HG03469 (cell line): ENCODE data around the gene PARVG.
"Not testable (repeated sequence)": the region's sequence is repeated elsewhere in the genome, so short reads cannot be mapped to it uniquely, and the experiment has no call there.

ENCODE experiments used
- ATAC-seq: cut with Tn5 transposase; IDR thresholded peaks from one replicate; pipeline ENCODE4 v1.9.1; 2021; ENCODE audit warnings: mild to moderate bottlenecking, moderate library complexity, moderate number of reproducible peaks; ENCODE audit not compliant: unreplicated experiment

Gene PARVG

DNA sequence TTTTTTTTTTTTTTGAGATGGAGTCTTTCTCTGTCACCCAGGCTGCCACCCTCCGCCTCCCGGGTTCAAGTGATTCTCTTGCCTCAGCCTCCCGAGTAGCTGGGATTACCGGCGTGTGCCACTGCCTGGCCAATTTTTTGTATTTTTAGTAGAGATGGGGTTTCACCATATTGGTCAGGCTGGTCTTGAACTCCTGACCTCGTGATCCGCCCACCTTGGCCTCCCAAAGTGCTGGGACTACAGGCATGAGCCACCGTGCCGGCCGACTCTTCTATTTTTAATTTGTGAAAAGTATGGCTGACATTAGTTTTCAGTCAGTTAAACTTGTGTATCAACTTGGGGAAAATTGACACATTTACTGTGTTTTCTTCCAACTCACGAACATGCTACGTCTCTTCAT is 53.6 kb downstream of the PARVG start:
- ATAC-seq: not testable (repeated sequence)

DNA sequence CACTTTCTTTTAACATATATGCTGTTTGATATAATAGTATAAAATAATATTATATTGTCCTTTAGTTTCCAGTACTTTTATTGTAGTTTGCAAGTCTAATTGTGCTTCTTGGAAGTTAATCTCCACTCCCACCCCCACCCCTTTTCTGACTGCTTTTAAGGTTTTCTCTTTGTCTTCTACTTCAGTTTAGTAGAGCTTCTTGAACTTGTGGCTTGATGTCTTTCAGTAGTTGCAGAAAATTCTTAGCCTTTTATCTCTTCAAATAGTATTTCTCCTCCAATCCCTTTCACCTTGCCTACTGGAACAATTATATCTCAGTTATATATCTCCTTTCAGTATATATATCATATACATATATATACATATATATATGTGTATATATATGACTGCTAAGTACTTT is 56.6 kb downstream of the PARVG start:
- no peak for ATAC-seq

DNA sequence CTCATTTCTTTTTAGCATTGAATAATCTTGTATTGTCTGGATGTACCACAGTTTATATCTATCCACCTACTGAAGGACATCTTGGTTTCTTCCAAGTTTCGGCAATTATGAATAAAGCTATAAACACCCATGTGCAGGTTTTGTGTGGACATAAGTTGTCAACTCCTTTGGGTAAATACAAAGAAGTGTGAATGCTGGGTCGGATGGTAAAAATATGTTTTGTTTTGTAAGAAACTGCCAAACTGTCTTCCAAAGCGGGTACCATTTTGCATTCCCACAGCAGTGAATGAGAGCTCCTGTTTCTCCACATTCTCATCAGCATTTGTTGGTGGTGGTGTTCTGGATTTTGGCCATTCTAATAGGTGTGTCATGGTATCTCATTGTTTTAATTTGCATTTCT is 60.4 kb downstream of the PARVG start:
- not testable (repeated sequence) for ATAC-seq

DNA sequence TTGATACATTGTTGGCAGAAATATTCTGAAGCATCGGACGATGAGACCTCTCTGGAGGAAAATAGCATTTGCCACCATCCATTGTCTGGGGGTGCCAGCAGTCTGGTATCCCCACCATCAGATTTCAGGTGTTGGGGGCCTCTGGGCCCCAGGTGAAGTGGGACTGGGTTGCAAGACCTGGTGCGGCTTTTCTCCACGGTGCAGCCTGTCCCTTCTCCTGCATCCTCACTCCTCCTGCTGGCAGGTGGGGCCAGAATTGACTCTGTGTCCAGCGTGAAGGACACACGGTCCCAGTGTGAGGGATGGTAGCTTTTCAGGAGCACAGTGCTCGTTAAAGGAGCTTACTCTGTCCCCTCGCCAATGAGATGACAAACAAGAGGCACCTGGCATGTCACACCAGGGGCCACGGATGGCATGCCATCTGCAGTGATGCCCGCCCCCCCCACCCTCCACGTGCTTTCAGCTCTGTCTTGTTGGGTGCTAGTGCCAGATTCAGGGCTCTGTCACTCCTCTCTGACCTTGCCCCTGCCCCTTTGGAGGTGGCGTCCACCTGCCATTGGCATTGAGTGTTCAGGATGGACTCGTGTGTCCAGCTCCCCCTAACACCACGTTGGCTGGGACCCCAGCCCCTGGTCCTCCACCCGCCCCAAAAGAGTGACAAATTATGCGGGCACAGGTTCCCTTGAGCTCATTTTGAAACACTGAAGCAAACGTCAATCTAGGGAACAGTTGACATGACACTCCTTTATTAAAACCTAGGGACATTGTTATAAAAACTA is 62.4 kb downstream of the PARVG start:
- no peak for ATAC-seq

DNA sequence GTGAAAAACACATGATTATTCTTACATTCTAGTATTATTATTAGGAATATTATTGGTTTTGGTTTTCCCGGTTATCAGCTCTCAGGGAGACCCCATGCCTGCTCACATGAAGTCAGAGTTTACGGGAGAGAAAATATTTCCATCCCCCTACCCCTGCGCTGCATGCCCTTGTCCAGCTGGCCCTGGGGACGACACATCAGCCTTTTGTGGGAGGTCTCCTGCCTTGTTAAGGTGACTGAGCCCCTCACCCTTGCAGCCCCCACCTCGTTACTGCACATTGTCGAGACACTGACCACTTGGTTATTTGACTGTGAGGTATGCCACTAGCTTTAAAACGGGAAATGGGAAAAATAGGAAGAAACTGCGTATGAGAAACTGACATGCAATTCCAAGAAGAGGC is 63.0 kb downstream of the PARVG start:
- no peak for ATAC-seq

DNA sequence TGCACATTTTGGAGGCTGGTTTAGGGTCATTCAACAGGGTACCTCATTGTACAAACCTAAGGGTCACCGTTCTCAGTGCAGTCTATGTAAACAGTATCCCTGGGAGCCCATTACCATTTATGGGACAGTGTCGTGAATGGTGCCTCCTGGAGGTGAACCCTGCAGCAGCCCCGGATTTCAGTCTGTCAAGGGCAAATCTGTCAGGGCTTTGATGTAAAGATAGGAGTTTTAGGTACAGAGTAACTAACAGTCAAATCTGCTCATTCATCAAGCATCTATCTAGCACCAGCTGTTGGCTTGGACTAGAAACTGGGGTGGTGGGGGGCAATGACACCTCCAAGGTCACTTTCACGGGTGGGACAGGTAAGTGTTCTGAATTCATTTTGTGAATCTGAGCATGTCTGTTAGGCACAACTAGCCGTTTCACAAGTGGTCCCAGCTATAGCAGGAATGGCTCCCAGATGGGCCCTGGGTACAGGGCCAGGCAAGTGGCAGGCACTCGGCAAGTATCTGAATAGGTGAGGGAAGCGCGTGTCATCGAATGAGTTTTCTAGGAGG is 63.6 kb downstream of the PARVG start:
- no peak for ATAC-seq

DNA sequence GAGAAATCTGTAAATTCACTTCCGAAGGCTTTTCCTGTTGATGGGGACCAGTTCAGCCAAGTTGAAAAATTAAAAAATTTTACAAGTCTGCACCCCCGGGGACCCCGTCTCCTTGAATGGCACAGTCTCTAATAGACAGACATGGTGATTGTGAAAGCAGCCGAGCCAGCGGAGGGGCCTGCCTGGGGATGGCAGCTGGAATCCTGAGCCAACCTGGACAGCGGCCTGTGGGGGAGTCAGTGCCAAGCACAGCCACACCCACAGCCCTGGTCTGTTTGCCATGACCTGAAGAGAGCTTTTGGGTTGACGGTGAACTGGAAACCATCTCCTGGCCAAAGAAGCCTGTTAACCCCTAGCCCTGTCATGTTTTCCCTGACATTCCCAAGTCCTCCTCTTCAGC is 64.7 kb downstream of the PARVG start:
- no peak for ATAC-seq

DNA sequence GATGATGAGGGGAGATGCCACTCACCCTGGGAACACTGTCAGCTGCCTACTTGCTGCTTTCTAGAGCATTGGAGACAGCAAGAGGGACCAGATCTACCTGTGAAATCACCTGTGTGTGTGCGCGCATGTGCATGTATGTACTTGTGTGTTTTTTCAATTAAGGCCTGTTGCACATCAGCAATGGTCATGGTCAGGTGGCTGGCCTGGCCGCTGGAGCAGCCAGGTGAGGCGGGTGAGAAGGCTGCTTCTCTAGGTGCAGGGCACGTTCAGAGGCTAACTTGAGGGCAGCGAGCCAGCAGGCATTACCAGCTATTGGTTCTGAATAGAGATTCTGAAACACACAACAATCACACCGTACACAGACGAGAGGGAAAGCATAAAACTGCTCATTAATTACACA is 65.1 kb downstream of the PARVG start:
- ATAC-seq: no peak

DNA sequence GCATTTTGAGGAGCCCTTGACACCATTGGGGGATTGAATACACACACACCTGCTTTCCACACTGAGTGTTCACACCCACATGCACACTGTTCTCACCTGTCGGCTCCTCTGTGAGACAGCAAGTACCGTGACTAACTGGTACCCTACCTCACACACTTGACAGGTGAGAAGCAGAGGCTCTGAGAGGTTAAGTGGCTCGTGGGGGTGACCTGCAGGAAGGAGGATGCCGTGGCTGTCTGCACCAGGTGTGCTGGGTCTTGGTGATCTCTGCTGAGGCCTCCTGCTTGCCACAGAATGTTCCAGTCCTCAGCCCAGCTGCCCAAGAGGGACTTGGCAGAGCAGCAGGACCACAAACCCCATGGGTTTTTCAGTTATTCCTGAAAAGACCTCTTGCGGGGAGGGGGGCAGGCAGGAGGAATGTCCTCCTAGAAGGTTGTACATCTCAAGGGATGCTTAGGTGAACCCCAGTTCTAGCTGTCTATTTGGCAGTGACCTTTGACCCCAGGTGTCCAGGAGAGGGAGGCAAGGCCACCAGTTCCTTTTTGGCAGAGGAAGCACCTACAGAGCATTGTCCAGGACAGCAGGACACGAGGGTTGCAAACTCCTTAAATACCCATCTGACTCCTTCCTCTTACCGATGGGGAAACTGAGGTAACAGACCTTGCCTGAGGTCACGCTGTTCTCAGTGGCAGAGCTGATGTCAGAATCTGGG is 66.0 kb downstream of the PARVG start:
- no peak for ATAC-seq

DNA sequence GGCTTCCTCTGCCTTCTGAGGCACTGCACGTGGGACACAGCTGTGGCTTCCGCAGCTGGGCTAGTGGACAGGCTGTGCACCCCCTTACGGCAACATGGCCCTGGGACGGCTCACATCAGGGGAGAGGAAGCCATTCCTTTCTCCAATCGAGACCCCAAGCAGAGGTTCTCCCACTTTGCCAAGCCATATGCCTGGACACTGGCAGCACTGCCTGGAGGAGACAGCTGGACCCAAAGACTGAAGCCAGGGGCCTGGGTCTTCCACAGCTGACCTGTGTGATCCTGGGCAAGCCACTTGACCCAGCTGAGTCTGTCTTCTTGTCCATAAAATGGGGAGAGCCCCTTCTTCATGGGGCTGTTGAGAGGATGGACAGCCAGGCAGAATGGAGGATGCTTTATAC is 66.6 kb downstream of the PARVG start:
- no peak for ATAC-seq

DNA sequence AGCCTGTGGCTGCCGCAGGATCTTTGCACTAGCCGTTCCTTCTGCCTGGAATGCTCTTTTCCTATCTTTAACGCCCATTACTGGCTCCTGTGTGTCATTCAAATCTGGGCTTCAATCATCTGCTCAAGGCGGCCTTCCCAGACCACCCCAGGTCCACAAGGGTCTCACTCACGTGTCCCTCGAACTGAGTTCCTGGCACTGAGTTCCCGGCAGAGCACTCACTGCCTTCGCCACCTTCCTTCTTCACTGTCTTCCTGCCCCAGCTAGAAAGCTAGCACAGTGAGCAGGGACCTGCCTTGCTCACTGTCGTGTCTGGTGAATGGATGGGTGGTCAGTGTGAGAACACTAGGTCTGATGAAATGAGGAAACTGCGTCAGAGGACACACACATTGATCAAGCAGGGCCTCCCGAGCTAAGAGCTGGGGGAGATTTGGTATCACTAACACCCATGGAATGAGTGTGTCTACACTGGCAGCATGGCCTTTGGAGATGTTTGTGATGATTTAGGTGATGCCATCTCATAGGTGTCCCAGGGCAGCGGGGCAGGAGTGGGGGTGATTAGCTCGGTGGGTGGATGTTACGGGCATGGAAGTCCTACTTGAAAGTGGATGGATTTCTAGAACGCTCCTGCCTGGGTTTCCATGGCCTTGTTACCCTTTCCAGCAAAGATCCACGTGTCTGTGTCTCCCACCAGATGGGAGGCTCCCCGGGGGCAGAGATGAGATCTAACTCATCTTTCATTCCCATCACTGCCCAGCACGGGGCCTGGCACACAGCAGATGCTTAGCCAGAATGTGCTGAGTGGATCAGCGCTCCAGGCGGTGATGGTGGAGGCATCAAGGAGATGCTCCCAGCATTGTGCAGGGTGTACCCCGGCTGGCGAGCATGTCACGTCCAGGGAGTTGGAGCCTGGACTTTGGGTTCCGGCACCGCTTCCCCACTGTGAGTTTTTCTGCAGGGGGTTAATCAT is 67.5 kb downstream of the PARVG start:
- no peak for ATAC-seq

DNA sequence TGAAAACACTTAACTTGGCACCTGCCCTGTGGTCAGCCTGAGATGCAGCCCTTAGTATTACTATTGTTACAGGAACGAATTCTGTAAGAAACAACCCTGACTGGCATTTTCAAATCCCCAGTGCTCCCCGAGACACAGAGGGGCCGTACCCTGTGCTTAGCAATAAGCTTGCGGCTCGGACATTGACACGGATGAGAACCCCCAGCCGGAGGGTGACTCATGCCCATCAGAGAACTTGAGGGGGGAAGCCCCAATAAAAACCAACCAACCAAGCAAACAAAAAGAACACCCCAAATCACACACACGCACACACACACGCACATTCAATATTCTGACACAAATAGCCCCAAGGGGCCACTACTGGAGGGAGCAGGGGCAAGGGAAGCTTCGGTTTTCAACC is 68.2 kb downstream of the PARVG start:
- ATAC-seq: no peak

DNA sequence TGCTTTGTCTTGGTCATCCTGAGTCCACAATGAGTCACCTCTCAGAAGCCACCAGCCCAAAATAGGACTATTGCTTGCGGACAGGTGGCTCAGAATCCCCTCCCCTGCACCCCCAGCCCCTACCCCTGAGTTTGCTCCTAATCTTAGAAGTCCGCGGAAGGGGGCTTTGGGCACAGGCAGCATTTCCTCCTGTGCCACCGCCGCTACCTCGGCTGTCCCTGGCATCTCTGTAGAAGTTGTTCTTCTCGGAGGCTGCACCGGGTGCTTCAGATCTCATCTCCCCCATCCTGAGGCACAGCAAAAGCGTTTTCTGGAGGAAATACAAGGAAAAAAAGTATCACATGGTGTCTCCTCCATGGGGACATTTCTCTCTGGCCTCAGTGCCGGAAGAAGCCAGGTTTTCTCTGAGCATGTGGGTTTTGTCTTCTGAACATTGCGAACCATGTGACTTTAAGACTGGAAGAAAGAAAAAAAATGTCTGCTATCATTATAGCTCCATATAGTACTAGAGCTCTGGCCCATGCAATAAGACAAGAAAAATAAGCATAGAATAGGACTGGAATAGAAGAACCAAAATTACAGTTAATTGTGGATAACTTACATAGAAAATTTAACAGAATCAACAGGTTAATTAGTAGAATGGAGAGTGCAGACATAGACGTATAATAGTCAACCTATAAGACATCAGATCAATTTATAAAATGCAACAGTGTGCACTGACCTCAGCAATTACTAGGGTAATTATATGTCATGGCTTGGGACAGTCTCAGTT is 68.8 kb downstream of the PARVG start:
- no peak for ATAC-seq

DNA sequence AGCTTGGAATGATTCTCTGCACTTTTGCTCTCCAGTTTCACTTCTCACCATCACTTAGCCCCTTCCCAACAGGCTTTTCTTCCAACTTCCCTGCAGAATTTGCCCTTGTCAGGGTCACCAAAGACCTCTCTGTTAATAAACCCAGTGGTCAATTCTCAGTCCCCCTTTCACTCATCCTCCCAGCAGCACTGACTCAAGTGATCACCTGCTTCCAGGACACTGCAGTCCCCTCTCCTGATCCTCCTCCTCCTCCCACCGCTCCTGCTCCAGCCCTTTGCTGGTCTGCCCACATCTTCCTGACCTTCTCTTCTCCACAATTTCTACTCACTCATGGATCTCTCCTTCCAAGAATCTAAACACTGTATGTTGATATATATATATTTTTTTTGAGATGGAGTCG is 74.1 kb downstream of the PARVG start:
- ATAC-seq: no peak

DNA sequence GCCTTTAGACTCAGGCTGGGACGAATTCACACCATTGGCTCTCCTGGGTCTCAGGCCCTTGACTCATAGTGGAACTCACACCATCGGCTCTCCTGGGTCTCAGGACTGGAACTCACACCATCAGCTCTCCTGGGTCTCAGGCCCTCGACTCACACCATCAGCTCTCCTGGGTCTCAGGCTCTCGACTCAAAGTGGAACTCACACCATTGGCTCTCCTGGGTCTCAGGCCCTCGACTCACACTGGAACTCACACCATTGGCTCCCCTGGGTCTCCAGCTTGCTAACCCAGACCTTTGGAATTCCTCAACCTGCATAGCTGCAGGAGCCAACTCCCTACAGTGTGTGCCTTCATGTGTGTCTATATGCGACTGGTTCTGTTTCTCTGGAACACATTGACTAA is 75.4 kb downstream of the PARVG start:
- ATAC-seq: no peak

DNA sequence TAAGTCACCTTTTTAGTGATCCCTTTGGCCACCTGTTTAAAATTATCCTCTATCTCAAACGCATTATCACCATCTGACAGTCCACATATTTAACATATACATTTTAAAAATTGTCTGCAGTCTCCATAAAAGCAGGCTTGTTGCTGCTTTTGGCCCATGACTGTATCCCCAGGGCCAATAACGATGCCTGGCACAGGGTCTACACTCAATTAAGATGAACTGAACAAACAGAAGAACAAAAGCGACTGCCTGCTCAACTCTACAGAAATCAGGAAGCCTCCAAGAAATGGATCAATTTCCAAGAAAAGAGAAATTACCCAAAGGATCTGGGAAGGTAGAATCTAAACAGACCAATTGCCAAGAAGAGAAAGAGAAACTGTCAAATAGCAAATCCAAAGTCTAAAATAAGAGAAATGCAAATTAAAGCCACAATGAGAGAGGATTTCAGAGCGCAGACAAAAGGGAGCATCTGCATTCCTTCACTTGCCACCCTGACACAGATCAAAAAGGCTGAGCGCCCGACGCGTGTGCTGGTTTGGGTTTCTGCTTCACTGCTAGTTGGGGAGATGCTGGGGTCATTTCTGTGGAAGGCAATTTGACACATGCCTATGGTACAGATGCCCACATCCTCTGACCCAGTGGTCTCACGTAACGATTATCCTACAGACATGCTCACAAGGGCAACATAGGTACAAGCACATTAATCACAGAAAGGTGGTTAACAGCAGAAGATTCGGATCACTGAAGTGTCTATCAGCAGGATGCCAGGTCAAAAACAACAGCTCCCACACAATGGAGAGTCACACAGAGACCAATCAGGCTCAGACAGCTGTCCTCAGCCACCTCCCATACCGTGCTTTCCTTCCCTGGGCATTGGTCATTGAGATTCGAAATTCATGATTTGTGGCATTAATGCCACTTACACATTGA is 76.1 kb downstream of the PARVG start:
- no peak for ATAC-seq
